SK-MEL-5 (cell line): ENCODE measurements around the gene HP1BP3. TPM values are rescaled to one million over a fixed set of nuclear protein-coding genes. Genes with fewer than 3 reads are reported as not detected.

Experiments used
- DNase-seq: peaks from one replicate; pipeline ENCODE4 v3.0.0-alpha.2; 2016; ENCODE audit warnings: low read depth, low spot score
- in situ Hi-C: cut with HindIII; loops from 2 replicates; pipeline ENCODE4 v1.10.0; 2016; ENCODE audit warnings: low sequenced_read_pairs, high pct_unique_total_duplicates, low pct_unique_long_range_greater_than_20kb
- total RNA-seq: library from RNA; depleted of rRNA; stranded (reverse); fragments of >200 nt; shearing (Covaris generic); gene quantifications from 2 replicates; pipeline ENCODE4 v1.2.3, GENCODE V29; 2014

Gene HP1BP3
- total RNA-seq, 1 experiment from 2014 or later: 251 TPM

GRCh38 chr1:20705203-20705755, 81.8 kb downstream of the HP1BP3 start:
- no peak for DNase-seq
- in situ Hi-C loops: no loop called here

- DNase-seq: no peak
- in situ Hi-C loops: no loop called here
Measured at GRCh38 chr1:20704390-20705202, 82.5 kb downstream of the HP1BP3 start.

- no peak for DNase-seq
- in situ Hi-C loops: no loop called here
Measured at GRCh38 chr1:20703124-20703756, 83.9 kb downstream of the HP1BP3 start.

GRCh38 chr1:20702416-20702815, 84.7 kb downstream of the HP1BP3 start:
- in situ Hi-C loops: no loop called here
- DNase-seq: peak; percentile 41

- DNase-seq: no peak
- in situ Hi-C loops: no loop called here
Measured at GRCh38 chr1:20701847-20702246, 85.3 kb downstream of the HP1BP3 start.

- in situ Hi-C loops: no loop called here
Measured at GRCh38 chr1:20701446-20701845, 85.7 kb downstream of the HP1BP3 start.

GRCh38 chr1:20700636-20701215, 86.4 kb downstream of the HP1BP3 start:
- in situ Hi-C loops: no loop called here
- no peak for DNase-seq

More at GRCh38 chr1:20701446-20701845, 85.7 kb downstream of the HP1BP3 start:
- no peak for DNase-seq

- in situ Hi-C loops: no loop called here
- DNase-seq: no peak
Measured at GRCh38 chr1:20699558-20699957, 87.5 kb downstream of the HP1BP3 start.

- no peak for DNase-seq
- in situ Hi-C loops: no loop called here
Measured at GRCh38 chr1:20698195-20698910, 88.8 kb downstream of the HP1BP3 start.

- DNase-seq: no peak
- in situ Hi-C loops: no loop called here
Measured at GRCh38 chr1:20697563-20697962, 89.5 kb downstream of the HP1BP3 start.

- in situ Hi-C loops: no loop called here
- peak; percentile 84 for DNase-seq
Measured at GRCh38 chr1:20696397-20697333, 90.4 kb downstream of the HP1BP3 start.

GRCh38 chr1:20695515-20695914, 91.6 kb downstream of the HP1BP3 start:
- in situ Hi-C loops: no loop called here
- DNase-seq: no peak

GRCh38 chr1:20693623-20694022, 93.5 kb downstream of the HP1BP3 start:
- DNase-seq: no peak
- in situ Hi-C loops: no loop called here
